IgD-negative memory B cell (primary cell): ENCODE results near the gene SPTBN1. TPM values are rescaled to one million over a fixed set of nuclear protein-coding genes. Genes with fewer than 3 reads are reported as not detected.
"Not testable (repeated sequence)": the region's sequence is repeated elsewhere in the genome, so short reads cannot be mapped to it uniquely, and the experiment has no call there.

Source experiments
- H3K27ac Mint-ChIP-seq, 3 donors: one replicate each; pipeline ENCODE4 v1.8.0; 2020 to 2022; ENCODE audit warnings: mild to moderate bottlenecking in 3 of 3, mixed read lengths in 3 of 3, moderate library complexity in 1 of 3
- H3K27me3 Mint-ChIP-seq: one replicate; pipeline ENCODE4 v1.8.0; 2021; ENCODE audit warnings: mixed read lengths
- H3K36me3 Mint-ChIP-seq: one replicate; pipeline ENCODE4 v1.8.0; 2020; ENCODE audit warnings: mild to moderate bottlenecking, mixed read lengths
- H3K4me1 Mint-ChIP-seq, 3 donors: one replicate each; pipeline ENCODE4 v1.8.0; 2020 to 2022; ENCODE audit warnings: mixed read lengths in 3 of 3, mild to moderate bottlenecking in 1 of 3
- H3K4me3 Mint-ChIP-seq, 4 donors: one replicate each; pipeline ENCODE4 v1.8.0; 2020 to 2022; ENCODE audit warnings: mild to moderate bottlenecking in 4 of 4, mixed read lengths in 4 of 4, moderate library complexity in 3 of 4
- H3K9me3 Mint-ChIP-seq, 3 donors: one replicate each; pipeline ENCODE4 v1.8.0; 2020 to 2021; ENCODE audit warnings: mixed read lengths in 3 of 3, mild to moderate bottlenecking in 1 of 3
- polyA plus RNA-seq: library from polyadenylated mRNA; unstranded; fragments of 300-500 nt; fragmentation: Illumina TruSeq; gene quantifications from one replicate; pipeline ENCODE4 v1.2.3, GENCODE V29; 2021

SPTBN1 gene
- polyA plus RNA-seq, 1 donor from 2014 or later: 57.8 TPM

- Mint-ChIP-seq H3K9me3 (no peaks in the 10 kb centered on the region), H3K4me1 (peaks cover 6 to 11% (median 7%) of the 10 kb centered on the region in 3 donors), H3K27me3 (no peaks in the 10 kb centered on the region), H3K36me3 (no peaks in the 10 kb centered on the region), H3K27ac (no peak overlapping the region), H3K4me3 (no peak overlapping the region)
These were observed 15.1 kb downstream of the SPTBN1 start for GRCh38 chr2:54471221-54471711.

GRCh38 chr2:54473851-54474250 lies 17.7 kb downstream of the SPTBN1 start:
- Mint-ChIP-seq H3K27me3 (no peaks in the 10 kb centered on the region), H3K4me3 (no peak overlapping the region), H3K36me3 (no peaks in the 10 kb centered on the region), H3K9me3 (no peaks in the 10 kb centered on the region), H3K27ac (no peak overlapping the region), H3K4me1 (peaks cover 2 to 8% (median 7%) of the 10 kb centered on the region in 3 donors)

GRCh38 chr2:54475285-54475684 lies 19.2 kb downstream of the SPTBN1 start:
- no peaks in the 10 kb centered on the region for H3K36me3 Mint-ChIP-seq
- no peaks in the 10 kb centered on the region for H3K9me3 Mint-ChIP-seq
- no peak overlapping the region for H3K4me3 Mint-ChIP-seq
- no peak overlapping the region for H3K27ac Mint-ChIP-seq
- peaks cover 0 to 7% (median 6%) of the 10 kb centered on the region in 3 donors for H3K4me1 Mint-ChIP-seq
- H3K27me3 Mint-ChIP-seq: no peaks in the 10 kb centered on the region

- Mint-ChIP-seq H3K9me3 (no peaks in the 10 kb centered on the region), H3K27ac (no peak overlapping the region), H3K4me1 (peaks cover 0 to 5% (median 4%) of the 10 kb centered on the region in 3 donors), H3K4me3 (no peak overlapping the region), H3K36me3 (no peaks in the 10 kb centered on the region), H3K27me3 (no peaks in the 10 kb centered on the region)
These were observed 19.8 kb downstream of the SPTBN1 start for GRCh38 chr2:54475919-54476318.

GRCh38 chr2:54476852-54477251 lies 20.7 kb downstream of the SPTBN1 start:
- no peaks in the 10 kb centered on the region for H3K27me3 Mint-ChIP-seq
- no peak overlapping the region for H3K27ac Mint-ChIP-seq
- no peak overlapping the region for H3K4me3 Mint-ChIP-seq
- no peaks in the 10 kb centered on the region for H3K4me1 Mint-ChIP-seq
- no peaks in the 10 kb centered on the region for H3K36me3 Mint-ChIP-seq
- H3K9me3 Mint-ChIP-seq: no peaks in the 10 kb centered on the region

- no peak overlapping the region for H3K4me3 Mint-ChIP-seq
- H3K27me3 Mint-ChIP-seq: no peaks in the 10 kb centered on the region
- no peaks in the 10 kb centered on the region for H3K4me1 Mint-ChIP-seq
- no peaks in the 10 kb centered on the region for H3K36me3 Mint-ChIP-seq
- H3K9me3 Mint-ChIP-seq: no peaks in the 10 kb centered on the region
- no peak overlapping the region for H3K27ac Mint-ChIP-seq
These were observed 21.8 kb downstream of the SPTBN1 start for GRCh38 chr2:54477896-54478295.

GRCh38 chr2:54478899-54479298 lies 22.8 kb downstream of the SPTBN1 start:
- Mint-ChIP-seq H3K4me1 (no peaks in the 10 kb centered on the region), H3K4me3 (no peak overlapping the region), H3K27me3 (no peaks in the 10 kb centered on the region), H3K36me3 (no peaks in the 10 kb centered on the region), H3K9me3 (no peaks in the 10 kb centered on the region), H3K27ac (no peak overlapping the region)

- H3K9me3 Mint-ChIP-seq: no peaks in the 10 kb centered on the region
- no peaks in the 10 kb centered on the region for H3K27me3 Mint-ChIP-seq
- no peaks in the 10 kb centered on the region for H3K36me3 Mint-ChIP-seq
- no peak overlapping the region for H3K27ac Mint-ChIP-seq
- H3K4me1 Mint-ChIP-seq: no peaks in the 10 kb centered on the region
- no peak overlapping the region for H3K4me3 Mint-ChIP-seq
These were observed 23.3 kb downstream of the SPTBN1 start for GRCh38 chr2:54479424-54479823.

GRCh38 chr2:54480025-54480424 lies 23.9 kb downstream of the SPTBN1 start:
- H3K36me3 Mint-ChIP-seq: no peaks in the 10 kb centered on the region
- no peaks in the 10 kb centered on the region for H3K9me3 Mint-ChIP-seq
- no peak overlapping the region for H3K4me3 Mint-ChIP-seq
- no peaks in the 10 kb centered on the region for H3K27me3 Mint-ChIP-seq
- no peak overlapping the region for H3K27ac Mint-ChIP-seq
- H3K4me1 Mint-ChIP-seq: no peaks in the 10 kb centered on the region

- Mint-ChIP-seq H3K27ac (no peak overlapping the region), H3K27me3 (no peaks in the 10 kb centered on the region)
These were observed 25.6 kb downstream of the SPTBN1 start for GRCh38 chr2:54481686-54482085.

GRCh38 chr2:54482715-54483114 lies 26.6 kb downstream of the SPTBN1 start:
- Mint-ChIP-seq H3K27ac (no peak overlapping the region), H3K4me1 (peaks cover 0 to 2% (median 0%) of the 10 kb centered on the region in 3 donors), H3K9me3 (peaks cover 0 to 2% (median 0%) of the 10 kb centered on the region in 3 donors), H3K36me3 (no peaks in the 10 kb centered on the region), H3K27me3 (no peaks in the 10 kb centered on the region), H3K4me3 (no peak overlapping the region)

More at GRCh38 chr2:54481686-54482085, 25.6 kb downstream of the SPTBN1 start:
- peaks cover 0 to under 1% (median 0%) of the 10 kb centered on the region in 3 donors for H3K4me1 Mint-ChIP-seq
- peaks cover 0 to under 1% (median 0%) of the 10 kb centered on the region in 3 donors for H3K9me3 Mint-ChIP-seq
- H3K4me3 Mint-ChIP-seq: no peak overlapping the region
- no peaks in the 10 kb centered on the region for H3K36me3 Mint-ChIP-seq

GRCh38 chr2:54483426-54483825 lies 27.3 kb downstream of the SPTBN1 start:
- H3K27me3 Mint-ChIP-seq: no peaks in the 10 kb centered on the region
- H3K36me3 Mint-ChIP-seq: no peaks in the 10 kb centered on the region

GRCh38 chr2:54485756-54486155 lies 29.6 kb downstream of the SPTBN1 start:
- H3K4me1 Mint-ChIP-seq, H3K27ac Mint-ChIP-seq, H3K27me3 Mint-ChIP-seq, H3K4me3 Mint-ChIP-seq, H3K9me3 Mint-ChIP-seq, H3K36me3 Mint-ChIP-seq: not testable (repeated sequence)

More at GRCh38 chr2:54483426-54483825, 27.3 kb downstream of the SPTBN1 start:
- H3K27ac Mint-ChIP-seq: no peak overlapping the region
- H3K9me3 Mint-ChIP-seq: peaks cover 0 to 2% (median 0%) of the 10 kb centered on the region in 3 donors
- H3K4me3 Mint-ChIP-seq: no peak overlapping the region
- peaks cover 0 to 4% (median 0%) of the 10 kb centered on the region in 3 donors for H3K4me1 Mint-ChIP-seq

GRCh38 chr2:54486766-54487165 lies 30.6 kb downstream of the SPTBN1 start:
- no peak overlapping the region for H3K4me3 Mint-ChIP-seq
- H3K27me3 Mint-ChIP-seq: no peaks in the 10 kb centered on the region
- peaks cover 0 to 2% (median 0%) of the 10 kb centered on the region in 3 donors for H3K9me3 Mint-ChIP-seq

GRCh38 chr2:54490863-54491262 lies 34.7 kb downstream of the SPTBN1 start:
- Mint-ChIP-seq H3K9me3 (peaks cover 0 to 2% (median 0%) of the 10 kb centered on the region in 3 donors), H3K4me1 (peaks cover 0 to 4% (median 0%) of the 10 kb centered on the region in 3 donors), H3K27me3 (peaks cover 2% of the 10 kb centered on the region)

More at GRCh38 chr2:54486766-54487165, 30.6 kb downstream of the SPTBN1 start:
- peaks cover 0 to 4% (median 0%) of the 10 kb centered on the region in 3 donors for H3K4me1 Mint-ChIP-seq
- H3K27ac Mint-ChIP-seq: no peak overlapping the region
- H3K36me3 Mint-ChIP-seq: no peaks in the 10 kb centered on the region

GRCh38 chr2:54492335-54492734 lies 36.2 kb downstream of the SPTBN1 start:
- Mint-ChIP-seq H3K9me3 (no peaks in the 10 kb centered on the region), H3K4me3 (no peak overlapping the region), H3K4me1 (peaks cover 0 to 2% (median 2%) of the 10 kb centered on the region in 3 donors), H3K27me3 (peaks cover 3% of the 10 kb centered on the region), H3K36me3 (peaks cover 3% of the 10 kb centered on the region), H3K27ac (no peak overlapping the region)

More at GRCh38 chr2:54490863-54491262, 34.7 kb downstream of the SPTBN1 start:
- H3K4me3 Mint-ChIP-seq: no peak overlapping the region
- peaks cover 3% of the 10 kb centered on the region for H3K36me3 Mint-ChIP-seq
- H3K27ac Mint-ChIP-seq: no peak overlapping the region
